ENCODE measurements around the gene KLHL26.
"Not testable (repeated sequence)": the region's sequence is repeated elsewhere in the genome, so short reads cannot be mapped to it uniquely, and the experiment has no call there.

The KLHL26 gene

DNA sequence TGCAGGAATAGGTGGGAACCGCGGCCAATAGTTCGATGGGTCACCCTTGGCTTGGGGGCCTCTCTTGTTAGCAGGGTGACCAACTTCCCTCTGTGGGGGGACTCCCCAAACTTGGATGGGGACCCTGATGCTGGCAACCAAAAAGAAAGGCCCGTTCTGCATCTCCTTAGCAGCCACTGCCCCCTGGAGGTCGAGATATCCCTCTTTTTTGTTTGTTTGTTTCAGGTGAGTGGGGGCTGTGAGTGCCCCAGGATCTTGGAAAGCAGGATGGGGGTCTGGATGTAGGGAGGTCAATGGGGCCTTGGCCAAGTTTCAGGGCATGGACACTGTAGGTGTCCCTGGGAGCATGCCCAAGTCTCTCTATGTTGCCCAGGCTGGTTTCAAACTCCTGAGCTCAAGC, 39.0 kb downstream of the KLHL26 start:
- Histone ChIP-seq H3K9me2 (replicated peaks; ENCODE audit: insufficient read depth, low read length) (no peaks in the 10 kb centered on the region), H2AFZ (ENCODE audit: low read depth, low read length, severe bottlenecking) (no peak overlapping the region), H3K4me3 (ENCODE audit: insufficient read depth, low read length, poor library complexity, severe bottlenecking) (no peak overlapping the region), H3K27ac (ENCODE audit: low read depth, low read length) (no peak overlapping the region), H3K36me3 (ENCODE audit: low read length) (no peaks in the 10 kb centered on the region), H3K27me3 (ENCODE audit: low read length) (no peaks in the 10 kb centered on the region), H3K9me3 (ENCODE audit: insufficient read depth, low read length) (no peaks in the 10 kb centered on the region), H3K79me2 (ENCODE audit: insufficient read depth, low read length) (no peaks in the 10 kb centered on the region), H4K20me1 (ENCODE audit: low read depth, low read length) (no peaks in the 10 kb centered on the region), H3K4me2 (ENCODE audit: low read depth, low read length, poor library complexity, severe bottlenecking) (no peak overlapping the region), H3K9ac (ENCODE audit: low read length) (no peak overlapping the region), H3F3A (ENCODE audit: insufficient read depth) (no peaks in the 10 kb centered on the region)
- TF ChIP-seq, protein P1, sequence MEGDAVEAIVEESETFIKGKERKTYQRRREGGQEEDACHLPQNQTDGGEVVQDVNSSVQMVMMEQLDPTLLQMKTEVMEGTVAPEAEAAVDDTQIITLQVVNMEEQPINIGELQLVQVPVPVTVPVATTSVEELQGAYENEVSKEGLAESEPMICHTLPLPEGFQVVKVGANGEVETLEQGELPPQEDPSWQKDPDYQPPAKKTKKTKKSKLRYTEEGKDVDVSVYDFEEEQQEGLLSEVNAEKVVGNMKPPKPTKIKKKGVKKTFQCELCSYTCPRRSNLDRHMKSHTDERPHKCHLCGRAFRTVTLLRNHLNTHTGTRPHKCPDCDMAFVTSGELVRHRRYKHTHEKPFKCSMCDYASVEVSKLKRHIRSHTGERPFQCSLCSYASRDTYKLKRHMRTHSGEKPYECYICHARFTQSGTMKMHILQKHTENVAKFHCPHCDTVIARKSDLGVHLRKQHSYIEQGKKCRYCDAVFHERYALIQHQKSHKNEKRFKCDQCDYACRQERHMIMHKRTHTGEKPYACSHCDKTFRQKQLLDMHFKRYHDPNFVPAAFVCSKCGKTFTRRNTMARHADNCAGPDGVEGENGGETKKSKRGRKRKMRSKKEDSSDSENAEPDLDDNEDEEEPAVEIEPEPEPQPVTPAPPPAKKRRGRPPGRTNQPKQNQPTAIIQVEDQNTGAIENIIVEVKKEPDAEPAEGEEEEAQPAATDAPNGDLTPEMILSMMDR (IDR thresholded peaks at IDR 0.05; ENCODE audit: insufficient read depth, low read length, poor library complexity, severe bottlenecking) = peak; percentile 32
- TF ChIP-seq EZH2phosphoT487 (conservative IDR thresholded peaks at IDR 0.05; ENCODE audit: low read length) = no peak

DNA sequence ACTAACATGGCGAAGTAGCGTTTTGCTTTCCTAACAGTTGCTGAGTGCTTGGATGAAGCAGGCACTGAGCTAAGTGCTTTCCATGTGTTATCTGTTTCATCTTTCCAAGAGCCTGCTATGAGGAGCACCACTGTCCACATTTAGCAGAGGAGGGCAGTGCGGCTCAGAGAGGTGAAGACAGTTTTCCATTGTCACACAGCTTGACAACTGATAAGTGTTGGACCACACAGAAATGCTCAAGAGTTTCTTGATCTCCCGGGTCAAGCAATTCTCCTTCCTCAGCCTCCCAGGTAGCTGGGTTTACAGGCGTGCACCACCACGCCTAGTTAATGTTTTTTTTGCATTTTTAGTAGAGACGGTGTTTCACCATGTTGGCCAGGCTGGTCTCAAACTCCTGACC, 39.9 kb downstream of the KLHL26 start:
- no peak overlapping the region for H3K4me2 ChIP-seq (ENCODE audit: low read depth, low read length, poor library complexity, severe bottlenecking)
- no peaks in the 10 kb centered on the region for H3K79me2 ChIP-seq (ENCODE audit: insufficient read depth, low read length)
- no peak overlapping the region for H3K4me3 ChIP-seq (ENCODE audit: insufficient read depth, low read length, poor library complexity, severe bottlenecking)
- H3K9ac ChIP-seq (ENCODE audit: low read length) = no peak overlapping the region
- H3K9me3 ChIP-seq (ENCODE audit: insufficient read depth, low read length) = no peaks in the 10 kb centered on the region
- H4K20me1 ChIP-seq (ENCODE audit: low read depth, low read length) = no peaks in the 10 kb centered on the region
- no peaks in the 10 kb centered on the region for H3K9me2 ChIP-seq (replicated peaks; ENCODE audit: insufficient read depth, low read length)
- H3K27me3 ChIP-seq (ENCODE audit: low read length) = no peaks in the 10 kb centered on the region
- H2AFZ ChIP-seq (ENCODE audit: low read depth, low read length, severe bottlenecking) = no peak overlapping the region
- no peak overlapping the region for H3K27ac ChIP-seq (ENCODE audit: low read depth, low read length)
- no peaks in the 10 kb centered on the region for H3F3A ChIP-seq (ENCODE audit: insufficient read depth)
- H3K36me3 ChIP-seq (ENCODE audit: low read length) = no peaks in the 10 kb centered on the region
- TF ChIP-seq EZH2phosphoT487 (conservative IDR thresholded peaks at IDR 0.05; ENCODE audit: low read length) = no peak
- TF ChIP-seq, protein P1 (IDR thresholded peaks at IDR 0.05; ENCODE audit: insufficient read depth, low read length, poor library complexity, severe bottlenecking) = no peak

DNA sequence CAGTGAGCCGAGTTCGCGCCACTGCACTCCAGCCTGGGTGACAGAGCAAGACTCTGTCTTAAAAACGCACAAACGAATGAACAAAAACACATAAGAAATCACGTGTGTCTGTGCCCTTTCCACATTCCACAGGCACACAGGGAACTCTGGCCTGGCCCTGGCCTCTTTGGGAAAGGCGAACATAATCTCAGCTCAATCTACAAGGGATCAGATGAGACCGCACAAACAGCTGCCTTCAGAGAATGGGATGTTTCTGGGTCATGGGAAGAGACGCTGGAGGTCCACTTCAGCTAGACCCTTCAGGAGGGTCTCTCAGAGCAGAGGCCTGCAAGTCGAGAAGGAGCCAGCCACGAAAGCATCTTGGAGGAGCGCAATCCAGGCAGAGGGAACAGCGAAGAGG, 40.3 kb downstream of the KLHL26 start:
- Histone ChIP-seq H3K27me3 (ENCODE audit: low read length) (no peaks in the 10 kb centered on the region), H2AFZ (ENCODE audit: low read depth, low read length, severe bottlenecking) (no peak overlapping the region), H3K27ac (ENCODE audit: low read depth, low read length) (no peak overlapping the region), H3K79me2 (ENCODE audit: insufficient read depth, low read length) (no peaks in the 10 kb centered on the region), H3K9me3 (ENCODE audit: insufficient read depth, low read length) (no peaks in the 10 kb centered on the region), H3K9me2 (replicated peaks; ENCODE audit: insufficient read depth, low read length) (no peaks in the 10 kb centered on the region), H3K36me3 (ENCODE audit: low read length) (no peaks in the 10 kb centered on the region), H3K4me2 (ENCODE audit: low read depth, low read length, poor library complexity, severe bottlenecking) (no peak overlapping the region), H3K9ac (ENCODE audit: low read length) (no peak overlapping the region), H3F3A (ENCODE audit: insufficient read depth) (no peaks in the 10 kb centered on the region), H4K20me1 (ENCODE audit: low read depth, low read length) (no peaks in the 10 kb centered on the region), H3K4me3 (ENCODE audit: insufficient read depth, low read length, poor library complexity, severe bottlenecking) (no peak overlapping the region)
- no peak for TF ChIP-seq EZH2phosphoT487 (conservative IDR thresholded peaks at IDR 0.05; ENCODE audit: low read length)
- TF ChIP-seq, protein P1 (IDR thresholded peaks at IDR 0.05; ENCODE audit: insufficient read depth, low read length, poor library complexity, severe bottlenecking) = no peak

DNA sequence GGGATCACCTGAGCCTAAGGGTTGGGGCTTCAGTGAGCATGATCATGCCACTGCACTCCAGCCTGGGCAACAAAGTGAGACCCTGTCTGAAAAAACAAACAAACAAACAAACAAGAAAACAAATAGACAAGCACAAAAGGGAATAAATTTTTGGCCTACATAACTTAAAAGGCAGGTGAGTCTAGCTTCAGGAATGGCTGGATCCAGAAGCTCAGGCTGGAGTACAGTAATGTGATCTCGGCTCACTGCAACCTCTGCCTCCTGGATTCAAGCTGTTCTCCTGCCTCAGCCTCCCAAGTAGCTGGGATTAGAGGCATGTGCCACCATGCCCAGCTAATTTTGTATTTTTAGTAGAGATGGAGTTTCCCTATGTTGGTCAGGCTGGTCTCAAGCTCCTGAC, 43.3 kb downstream of the KLHL26 start:
- not testable (repeated sequence) for H3K4me3 ChIP-seq (ENCODE audit: insufficient read depth, low read length, poor library complexity, severe bottlenecking); H2AFZ ChIP-seq (ENCODE audit: low read depth, low read length, severe bottlenecking); H3K9me3 ChIP-seq (ENCODE audit: insufficient read depth, low read length); H3K9ac ChIP-seq (ENCODE audit: low read length); H3K27ac ChIP-seq (ENCODE audit: low read depth, low read length); H3F3A ChIP-seq (ENCODE audit: insufficient read depth); H3K79me2 ChIP-seq (ENCODE audit: insufficient read depth, low read length); H3K36me3 ChIP-seq (ENCODE audit: low read length); H3K4me2 ChIP-seq (ENCODE audit: low read depth, low read length, poor library complexity, severe bottlenecking); H4K20me1 ChIP-seq (ENCODE audit: low read depth, low read length); H3K9me2 ChIP-seq (replicated peaks; ENCODE audit: insufficient read depth, low read length); H3K27me3 ChIP-seq (ENCODE audit: low read length)

Data from SU-DHL-6 (cell line).